Measurements from ENCODE around the gene ELL. TPM values are rescaled to one million over a fixed set of nuclear protein-coding genes. Genes with fewer than 3 reads are reported as not detected.
A peak's percentile ranks its signal among the peaks of the same experiment; 100 is the strongest.

Gene ELL
- total RNA-seq, 1 experiment from 2014 or later: 8.4 TPM

DNA sequence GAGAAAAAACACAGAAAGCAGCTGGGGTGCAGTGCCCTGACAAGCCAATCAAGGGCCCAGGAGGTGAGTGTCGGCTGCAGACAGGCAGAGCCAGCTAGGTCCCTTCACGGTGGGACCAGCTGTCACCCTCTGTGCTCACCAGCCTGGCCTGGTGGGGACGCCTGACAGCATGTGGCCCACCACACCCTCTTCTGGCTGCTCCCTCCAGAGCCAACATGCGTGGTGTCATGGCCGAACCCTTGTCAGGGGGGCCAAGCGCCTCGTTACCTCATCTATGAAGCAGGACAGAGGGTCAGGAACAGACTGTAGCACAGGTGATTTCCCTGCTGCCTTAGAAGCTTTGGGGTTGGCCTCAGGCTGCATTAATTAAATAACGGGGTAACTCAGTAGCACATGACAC lies 43.9 kb downstream of the ELL start:
- no peak for DNase-seq (ENCODE audit: low read depth)
- in situ Hi-C loops (cut with HindIII; ENCODE audit: low pct_unique_long_range_greater_than_20kb, low sequenced_read_pairs): no loop called here

DNA sequence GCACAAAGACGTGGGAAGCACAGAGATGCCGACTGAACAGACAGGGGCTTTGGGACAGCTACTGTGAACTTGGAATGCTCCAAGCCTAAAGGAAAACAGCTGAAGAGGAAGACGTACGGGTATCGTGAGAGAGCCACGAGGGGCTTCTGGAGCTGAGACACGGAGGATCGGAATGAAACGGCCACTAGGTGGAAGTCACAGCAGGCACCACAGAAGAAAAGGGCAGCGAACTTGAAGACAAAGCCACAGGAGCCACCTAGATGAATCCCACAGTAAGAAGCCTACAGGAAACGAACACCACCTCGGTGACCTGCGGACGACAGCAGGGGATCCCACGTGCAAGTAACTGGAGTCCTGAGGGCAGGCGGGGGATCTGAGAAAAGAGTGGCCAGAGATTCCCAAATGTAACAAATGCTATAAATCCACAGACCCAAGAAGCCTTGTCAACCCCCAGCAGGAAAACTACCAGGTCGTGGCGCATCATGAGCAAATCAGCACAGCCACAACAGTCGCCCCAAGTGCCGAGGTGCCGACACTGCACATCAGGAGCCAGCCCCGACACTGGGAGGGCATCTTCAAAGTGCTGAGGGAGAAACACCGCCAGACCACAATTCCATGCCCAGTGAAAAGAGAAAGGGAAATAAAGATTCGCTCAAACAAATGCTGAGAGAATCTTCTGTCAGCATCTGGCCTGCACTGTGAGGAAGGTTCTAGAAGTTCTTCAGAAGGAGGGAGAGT lies 44.7 kb downstream of the ELL start:
- no peak for DNase-seq (ENCODE audit: low read depth)
- in situ Hi-C loops (cut with HindIII; ENCODE audit: low pct_unique_long_range_greater_than_20kb, low sequenced_read_pairs): no loop called here

DNA sequence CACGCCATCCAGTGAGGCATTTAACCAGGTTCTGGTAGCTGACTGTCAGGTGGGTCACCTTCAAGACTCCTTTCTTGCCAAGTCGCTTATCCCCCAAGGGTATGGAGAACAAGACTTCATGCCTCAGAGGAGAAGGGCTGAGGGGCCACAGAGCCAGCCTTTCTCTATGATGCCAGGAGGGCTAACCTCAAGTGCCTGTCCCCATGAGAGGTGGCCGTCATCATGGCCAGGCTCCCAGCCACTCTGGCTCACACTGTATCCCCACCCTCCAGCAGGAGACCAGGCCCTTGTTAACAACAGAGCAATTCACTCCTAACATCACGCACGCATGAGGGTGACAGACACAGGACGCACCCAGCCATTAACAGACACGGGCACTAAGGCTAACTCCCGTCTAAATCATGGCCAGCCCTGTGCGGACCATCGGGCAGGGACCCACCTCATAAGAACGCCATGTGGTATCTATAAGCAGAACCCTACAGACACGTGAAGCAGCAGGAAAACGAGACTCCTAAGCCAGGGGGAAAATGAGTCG lies 45.3 kb downstream of the ELL start:
- in situ Hi-C loops (cut with HindIII; ENCODE audit: low pct_unique_long_range_greater_than_20kb, low sequenced_read_pairs): no loop called here
- DNase-seq (ENCODE audit: low read depth): no peak

DNA sequence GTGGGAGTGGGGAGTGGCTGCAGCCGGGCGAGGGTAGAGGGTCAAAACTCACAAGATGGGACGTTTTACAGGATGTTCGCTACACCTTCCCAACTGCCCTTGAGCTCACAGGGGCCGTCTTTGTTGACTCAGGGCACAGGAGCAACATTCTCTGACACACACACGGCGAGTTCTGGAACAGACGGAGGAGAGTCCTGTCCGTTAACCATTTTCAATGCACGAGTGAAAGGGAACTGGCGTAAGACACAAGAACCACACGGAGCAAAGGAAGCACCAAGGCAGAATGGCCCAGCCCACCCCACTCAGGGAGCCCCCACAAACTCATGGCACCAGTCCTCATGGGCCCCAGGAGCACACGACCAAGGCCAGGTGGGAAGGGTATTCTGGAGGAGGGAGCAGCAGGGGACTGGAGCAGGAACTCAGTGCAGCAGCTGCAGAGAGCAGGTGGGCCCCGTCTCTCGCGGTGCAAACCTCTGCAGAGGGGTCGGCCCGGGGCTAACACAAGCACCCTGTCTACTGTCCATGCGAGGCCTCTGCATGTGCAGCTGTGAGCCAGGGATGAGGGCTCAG lies 46.0 kb downstream of the ELL start:
- in situ Hi-C loops (cut with HindIII; ENCODE audit: low pct_unique_long_range_greater_than_20kb, low sequenced_read_pairs): no loop called here
- no peak for DNase-seq (ENCODE audit: low read depth)

DNA sequence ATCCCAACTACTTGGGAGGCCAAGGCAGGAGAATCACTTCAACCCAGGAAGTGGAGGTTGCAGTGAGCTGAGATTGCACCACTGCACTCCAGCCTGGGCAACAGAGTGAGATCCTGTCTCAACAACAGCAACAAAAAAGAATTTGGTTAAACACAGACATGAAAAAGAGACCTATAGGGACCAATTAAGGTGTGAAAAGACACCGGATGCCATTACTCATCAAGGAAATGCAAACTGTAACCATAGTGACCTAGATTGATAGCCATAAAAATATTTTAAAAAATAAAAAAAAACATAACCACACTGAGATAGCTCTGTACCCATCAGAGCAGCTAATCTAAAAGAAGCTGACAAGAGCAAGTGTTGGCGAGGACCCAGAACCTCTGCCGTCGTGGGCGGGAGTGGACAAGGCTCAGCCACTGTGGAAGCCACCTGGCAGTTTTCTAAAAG lies 46.8 kb downstream of the ELL start:
- in situ Hi-C loops (cut with HindIII; ENCODE audit: low pct_unique_long_range_greater_than_20kb, low sequenced_read_pairs): no loop called here
- no peak for DNase-seq (ENCODE audit: low read depth)

DNA sequence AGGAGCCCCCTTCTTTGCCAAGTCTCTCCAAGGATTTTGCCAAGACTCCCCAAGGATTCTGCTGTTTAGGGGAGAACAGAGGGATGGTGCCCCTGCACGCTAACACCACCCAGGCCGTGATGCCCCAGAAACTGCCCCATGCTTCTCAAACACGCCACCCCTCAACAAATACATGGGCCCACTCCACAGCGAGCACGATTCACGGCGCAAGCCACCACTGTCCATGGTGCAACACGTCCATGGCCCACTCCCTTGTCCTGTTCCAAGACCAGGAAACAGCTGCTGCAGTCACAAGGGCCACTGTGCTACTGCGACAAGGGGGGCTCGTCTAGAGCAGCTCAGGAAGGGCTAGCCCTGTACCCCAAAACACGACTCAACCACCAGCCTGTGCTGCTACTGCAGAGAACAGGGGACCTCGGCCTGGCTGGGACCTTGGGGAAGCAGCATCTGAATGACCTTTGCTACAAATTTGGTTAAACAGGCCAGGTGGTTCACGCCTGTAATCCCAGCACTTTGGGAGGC lies 47.4 kb downstream of the ELL start:
- in situ Hi-C loops (cut with HindIII; ENCODE audit: low pct_unique_long_range_greater_than_20kb, low sequenced_read_pairs): no loop called here

DNA sequence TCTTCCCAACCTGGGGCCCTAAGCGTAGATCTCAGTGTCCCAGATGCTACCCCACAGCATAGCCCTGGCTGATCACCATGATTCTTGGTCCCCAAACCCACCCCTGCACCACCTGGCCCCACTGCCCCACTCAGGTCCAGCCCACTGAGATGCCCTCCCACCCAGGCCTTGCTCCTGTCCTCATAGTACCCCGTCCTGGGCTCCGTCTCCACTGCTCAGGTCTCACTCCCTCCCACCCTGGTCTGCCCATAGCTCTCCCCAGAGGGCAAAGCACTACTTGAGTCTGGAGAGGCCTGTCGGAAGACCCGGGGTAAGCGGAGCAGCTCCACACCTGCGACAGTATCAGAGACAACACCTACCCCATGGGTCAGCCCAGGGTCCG lies 48.2 kb downstream of the ELL start:
- in situ Hi-C loops (cut with HindIII; ENCODE audit: low pct_unique_long_range_greater_than_20kb, low sequenced_read_pairs): no loop called here

More for the DNA sequence above, 47.4 kb downstream of the ELL start:
- DNase-seq (ENCODE audit: low read depth): no peak

DNA sequence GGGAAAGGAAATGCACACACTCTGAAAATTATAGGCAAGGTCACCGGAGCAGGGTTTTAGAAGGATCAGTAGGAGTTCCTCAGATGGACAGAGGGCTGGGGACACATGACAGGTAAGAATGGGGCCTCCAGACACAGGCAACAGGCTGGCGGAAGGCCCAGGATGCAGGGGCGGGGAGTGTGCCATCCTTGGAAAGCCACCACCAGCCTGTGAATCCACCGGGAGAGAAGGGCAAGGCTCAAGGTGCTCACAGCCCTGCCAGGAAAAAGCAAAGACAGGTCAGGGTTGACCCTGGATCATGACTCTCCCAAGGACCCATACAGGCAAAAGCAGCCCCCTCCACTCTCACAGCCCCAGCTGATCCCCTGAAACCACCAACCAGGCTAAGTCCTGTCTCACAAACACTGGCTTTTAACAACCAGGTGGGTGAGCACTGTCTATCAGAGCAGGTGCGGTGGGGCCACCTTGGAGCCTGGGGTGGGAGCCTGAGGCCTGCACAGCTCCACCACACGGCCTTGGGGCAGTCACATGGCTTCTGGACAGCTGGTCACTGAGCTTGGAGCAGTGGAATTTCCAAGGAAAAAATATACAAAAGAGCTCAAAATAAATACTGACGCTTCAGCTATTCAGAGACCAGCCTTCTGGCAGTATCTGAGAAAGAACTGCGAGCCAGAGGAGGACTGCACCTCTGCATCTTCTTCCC lies 48.7 kb downstream of the ELL start:
- in situ Hi-C loops (cut with HindIII; ENCODE audit: low pct_unique_long_range_greater_than_20kb, low sequenced_read_pairs): no loop called here
- no peak for DNase-seq (ENCODE audit: low read depth)

More for the DNA sequence above, 48.2 kb downstream of the ELL start:
- no peak for DNase-seq (ENCODE audit: low read depth)

DNA sequence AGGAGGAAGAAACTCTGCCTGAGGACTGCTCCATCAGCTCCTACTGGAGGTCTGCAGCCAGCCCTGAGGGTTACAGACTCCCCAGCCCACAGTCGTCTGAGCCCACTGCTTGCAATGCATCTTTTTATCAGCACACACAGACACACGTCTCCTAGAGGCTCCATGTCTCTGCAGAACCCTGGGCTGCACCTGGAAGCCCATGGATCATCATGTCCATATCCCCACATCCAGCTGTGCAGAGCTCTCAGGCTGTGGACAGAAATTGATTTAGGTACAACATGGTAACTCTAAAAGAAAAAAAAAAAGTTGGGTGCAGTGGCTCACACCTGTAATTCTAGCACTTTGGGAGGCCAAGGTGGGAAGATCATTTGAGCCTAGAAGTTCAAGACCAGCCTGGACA lies 51.1 kb downstream of the ELL start:
- DNase-seq (ENCODE audit: low read depth): no peak
- in situ Hi-C loops (cut with HindIII; ENCODE audit: low pct_unique_long_range_greater_than_20kb, low sequenced_read_pairs): no loop called here

DNA sequence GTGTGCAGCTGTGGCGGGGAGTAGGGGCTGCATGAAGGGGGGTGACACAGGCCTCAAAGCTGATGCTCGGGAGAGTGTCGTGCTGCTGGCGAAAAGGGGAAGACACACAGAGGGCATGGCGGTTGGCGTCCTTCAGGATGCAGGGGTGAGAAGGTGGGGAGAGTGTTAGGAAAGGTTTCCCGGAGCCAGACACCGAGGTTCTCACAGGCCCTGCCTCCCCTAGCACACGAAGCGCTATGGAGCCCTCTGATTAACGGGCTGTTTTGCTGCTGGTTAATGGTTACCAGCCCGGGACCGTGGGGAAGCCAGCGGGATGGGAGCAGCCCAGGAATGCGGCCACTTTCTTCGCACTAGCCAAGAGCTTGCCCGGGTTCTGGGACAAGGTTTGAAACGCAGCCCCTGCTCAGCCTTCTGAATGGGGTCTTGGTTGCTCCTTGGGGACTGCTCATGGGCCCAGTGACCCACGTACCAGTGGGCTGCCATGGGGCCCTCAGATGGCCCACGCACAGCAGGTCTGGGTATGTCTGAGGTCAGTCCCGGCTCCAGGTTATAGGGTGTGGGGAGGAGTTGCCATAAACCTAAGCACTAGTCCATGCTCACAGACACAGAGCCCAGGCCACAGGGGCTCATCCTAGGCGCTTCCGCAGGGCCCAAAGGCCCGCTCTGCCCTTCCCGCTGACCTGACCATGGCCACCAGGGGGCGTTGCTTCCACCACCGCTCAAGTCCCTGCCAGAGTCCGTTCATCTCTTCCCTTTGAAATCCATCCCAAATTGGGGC lies 52.6 kb downstream of the ELL start:
- in situ Hi-C loops (cut with HindIII; ENCODE audit: low pct_unique_long_range_greater_than_20kb, low sequenced_read_pairs): no loop called here
- peak; percentile 80 for DNase-seq (ENCODE audit: low read depth)

DNA sequence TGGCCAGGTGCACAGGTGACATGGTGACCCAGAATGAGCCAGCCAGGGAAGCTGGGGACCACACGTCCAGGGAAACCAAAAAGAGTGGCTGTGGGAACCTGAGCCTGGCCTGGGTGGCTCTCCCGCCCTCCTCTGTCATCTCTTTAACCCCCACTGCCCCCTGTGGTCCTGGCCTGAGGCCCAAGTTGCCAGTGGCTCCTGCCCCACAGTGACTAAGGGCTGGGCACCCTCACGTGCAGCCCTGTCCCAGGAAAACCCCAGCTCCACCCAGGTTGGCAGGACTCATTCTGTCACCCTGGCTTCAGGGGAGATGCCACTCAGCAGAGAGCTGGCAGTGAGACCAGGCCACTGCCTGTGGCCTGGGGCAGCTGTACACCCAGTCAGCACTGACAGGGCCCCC lies 53.4 kb downstream of the ELL start:
- in situ Hi-C loops (cut with HindIII; ENCODE audit: low pct_unique_long_range_greater_than_20kb, low sequenced_read_pairs): no loop called here
- DNase-seq (ENCODE audit: low read depth): peak; percentile 71

DNA sequence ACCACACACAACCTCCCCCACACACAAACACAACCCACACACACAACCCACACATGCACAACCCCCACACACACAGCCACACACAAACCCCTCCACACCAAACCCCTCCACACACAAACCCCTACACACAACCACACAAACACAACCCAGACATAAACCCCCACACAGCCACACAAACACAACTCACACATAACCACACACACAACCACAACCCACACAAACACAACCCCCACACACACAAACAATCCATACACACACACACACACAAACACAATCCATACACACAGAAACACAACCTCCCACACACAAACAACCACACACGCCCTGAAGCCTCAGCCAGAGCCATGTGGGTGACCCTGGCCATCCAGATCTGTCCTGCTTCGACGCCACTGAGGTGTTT lies 53.9 kb downstream of the ELL start:
- in situ Hi-C loops (cut with HindIII; ENCODE audit: low pct_unique_long_range_greater_than_20kb, low sequenced_read_pairs): no loop called here
- no peak for DNase-seq (ENCODE audit: low read depth)

DNA sequence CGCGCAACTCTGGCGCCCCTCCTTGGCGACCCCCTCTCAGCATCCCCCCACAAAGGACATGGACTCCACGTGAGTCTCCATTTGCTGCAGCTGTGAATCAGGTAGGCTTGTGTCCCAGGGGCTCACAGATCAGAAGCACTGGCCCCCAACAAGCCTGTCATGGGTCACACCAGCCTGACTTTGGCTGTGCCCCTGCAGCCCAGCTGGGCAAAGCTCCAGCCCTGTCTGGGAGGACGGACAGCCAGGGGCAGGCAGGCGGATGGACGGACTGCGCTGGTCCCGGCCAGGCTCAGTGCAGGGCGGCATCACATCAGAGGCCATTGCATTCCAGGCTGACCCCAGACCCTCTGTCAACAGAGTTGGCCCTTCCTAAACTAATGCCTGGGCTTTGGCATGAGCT lies 55.5 kb downstream of the ELL start:
- DNase-seq (ENCODE audit: low read depth): no peak
- in situ Hi-C loops (cut with HindIII; ENCODE audit: low pct_unique_long_range_greater_than_20kb, low sequenced_read_pairs): no loop called here

DNA sequence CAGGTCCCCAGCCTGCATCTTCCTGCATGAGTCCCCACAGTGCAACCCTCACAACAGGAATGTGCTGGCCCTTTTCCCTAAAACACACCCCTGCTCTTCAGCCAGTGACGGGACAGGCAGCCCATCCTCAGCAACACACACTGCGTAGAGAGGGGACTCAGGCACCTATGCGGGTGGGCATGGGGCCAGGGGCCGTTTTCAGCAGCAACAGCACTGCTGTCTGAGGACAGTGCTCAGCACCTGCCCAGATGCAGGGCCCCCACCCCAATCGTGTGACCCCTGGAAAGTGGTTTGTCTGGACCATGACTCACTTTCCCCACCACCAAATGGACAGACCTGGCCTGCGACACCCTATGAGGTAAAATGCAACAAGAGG lies 55.9 kb downstream of the ELL start:
- in situ Hi-C loops (cut with HindIII; ENCODE audit: low pct_unique_long_range_greater_than_20kb, low sequenced_read_pairs): no loop called here
- no peak for DNase-seq (ENCODE audit: low read depth)

DNA sequence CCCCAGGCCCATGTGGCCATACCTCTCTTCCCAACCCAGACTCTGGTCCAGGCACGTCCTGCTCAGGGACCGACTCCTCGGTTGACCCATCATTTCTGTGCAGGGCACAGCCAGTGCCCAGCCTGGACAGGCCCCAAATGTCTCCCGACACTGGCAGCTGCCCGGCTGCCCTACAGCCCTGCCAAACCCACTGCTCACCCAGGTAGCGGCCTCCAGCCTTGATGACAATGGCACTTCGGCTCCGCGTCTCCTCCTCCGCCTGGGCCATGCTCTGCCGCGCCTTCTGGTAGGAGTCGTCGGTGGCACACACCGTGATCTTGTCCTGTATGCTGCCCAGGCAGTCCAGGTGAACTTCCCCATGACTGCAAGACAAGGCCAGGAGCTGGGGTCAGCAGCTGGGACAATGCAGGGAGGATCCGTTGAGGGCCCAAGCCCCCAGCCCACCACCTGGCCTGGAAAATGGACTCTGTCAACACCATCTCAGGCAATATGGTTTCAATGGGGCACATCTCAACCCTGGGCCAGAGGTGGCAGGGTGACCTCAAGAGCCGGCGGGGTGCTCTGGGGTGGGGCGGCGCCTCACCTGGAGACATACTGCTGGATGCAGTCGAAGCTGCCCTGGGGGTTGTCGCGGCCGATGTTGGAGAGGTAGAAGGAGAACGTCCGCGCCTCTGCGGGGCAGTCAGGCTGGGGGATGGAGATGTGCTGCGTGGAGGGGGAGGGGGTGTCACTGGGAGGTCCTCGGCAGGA lies 56.5 kb downstream of the ELL start:
- DNase-seq (ENCODE audit: low read depth): no peak
- in situ Hi-C loops (cut with HindIII; ENCODE audit: low pct_unique_long_range_greater_than_20kb, low sequenced_read_pairs): no loop called here

DNA sequence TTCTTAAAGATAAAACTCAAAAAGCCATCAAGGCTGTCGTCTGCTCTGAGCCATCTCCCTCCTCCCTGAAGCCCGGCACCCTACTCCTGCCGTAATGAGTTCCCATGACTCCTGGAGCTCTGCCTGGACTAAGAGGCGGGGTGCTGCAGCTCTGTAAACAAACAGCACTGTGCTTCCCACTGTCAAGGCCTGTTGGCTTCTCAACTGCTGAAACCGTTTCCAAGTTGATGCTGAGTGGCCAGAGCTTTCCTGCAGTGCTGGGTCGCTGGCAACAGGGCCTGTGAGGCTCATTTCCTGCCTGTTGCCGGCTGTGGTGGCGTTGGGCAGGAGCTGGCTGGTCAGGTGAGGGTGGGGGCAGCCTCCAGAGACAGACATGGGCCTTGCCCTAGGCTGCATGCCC lies 57.2 kb downstream of the ELL start:
- in situ Hi-C loops (cut with HindIII; ENCODE audit: low pct_unique_long_range_greater_than_20kb, low sequenced_read_pairs): no loop called here
- DNase-seq (ENCODE audit: low read depth): peak; percentile 71

DNA sequence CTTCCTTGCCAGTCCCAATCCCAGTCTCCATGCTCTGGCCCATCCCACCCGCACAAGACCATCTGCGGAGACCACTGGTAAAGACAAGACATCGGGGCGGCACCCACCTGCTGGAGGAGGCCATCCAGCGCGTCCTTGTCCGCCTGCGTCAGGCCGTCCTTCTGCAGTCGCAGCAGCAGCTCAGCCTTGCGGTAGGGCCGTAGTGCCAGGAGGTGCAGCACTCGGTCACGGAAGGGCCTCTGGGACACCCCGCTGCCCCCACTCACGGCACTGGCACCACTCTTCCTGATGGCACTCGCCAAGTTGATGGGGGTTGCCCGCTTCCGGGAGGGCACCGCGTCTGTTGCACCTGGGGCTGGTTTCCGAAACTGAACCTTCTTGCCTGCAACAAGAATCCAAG lies 60.4 kb downstream of the ELL start:
- no peak for DNase-seq (ENCODE audit: low read depth)
- in situ Hi-C loops (cut with HindIII; ENCODE audit: low pct_unique_long_range_greater_than_20kb, low sequenced_read_pairs): no loop called here

DNA sequence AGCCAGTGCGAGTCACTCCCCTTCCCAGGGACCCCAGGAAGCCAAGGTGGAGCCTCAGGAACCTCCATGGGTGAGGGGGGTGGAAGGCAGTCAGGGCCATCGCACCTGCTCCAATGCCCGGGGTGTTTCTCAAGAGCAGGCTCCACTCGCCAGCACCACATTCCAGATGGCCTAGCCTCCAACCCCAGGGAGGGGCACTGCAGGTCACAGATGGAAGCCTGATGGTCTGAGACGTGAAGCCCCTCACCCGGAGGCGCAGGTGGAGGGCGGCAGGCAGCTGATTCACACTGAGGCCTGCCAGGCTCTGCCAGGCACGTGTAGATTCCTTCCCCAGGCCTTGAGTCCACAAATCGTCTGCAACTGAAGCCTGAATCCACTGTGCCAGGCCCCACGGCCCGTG lies 61.0 kb downstream of the ELL start:
- in situ Hi-C loops (cut with HindIII; ENCODE audit: low pct_unique_long_range_greater_than_20kb, low sequenced_read_pairs): no loop called here
- DNase-seq (ENCODE audit: low read depth): no peak

All from Caki2 (cell line).